D721Med (cell line): ENCODE results near the gene MATN1.

Experiments used
- DNase-seq: peaks from one replicate; pipeline ENCODE4 v3.0.0; 2011; ENCODE audit warnings: low spot score; ENCODE audit not compliant: insufficient read length
- FAIRE-seq: peaks from 2 replicates; lab custom pipeline; 2011; peaks lifted over from hg19 to GRCh38; lab: Jason Lieb, UNC
- CTCF ChIP-seq: IDR thresholded peaks from 2 replicates; pipeline ENCODE4 v1.5.1; 2012; ENCODE audit warnings: mild to moderate bottlenecking, control low read depth; ENCODE audit not compliant: insufficient read depth; ENCODE audit errors: missing control alignments

MATN1 gene

GRCh38 chr1:30747033-30748008 is 23.9 kb upstream of the MATN1 start:
- TF ChIP-seq CTCF, result no peak
- FAIRE-seq, result no peak

GRCh38 chr1:30746212-30747032 is 23.0 kb upstream of the MATN1 start:
- DNase-seq, result no peak
- FAIRE-seq, result no peak
- TF ChIP-seq CTCF, result no peak

More at GRCh38 chr1:30747033-30748008, 23.9 kb upstream of the MATN1 start:
- no peak for DNase-seq

- DNase-seq, result no peak
- TF ChIP-seq CTCF, result no peak
- no peak for FAIRE-seq
These were observed 22.4 kb upstream of the MATN1 start for GRCh38 chr1:30745834-30746208.

- no peak for FAIRE-seq
- no peak for TF ChIP-seq CTCF
- no peak for DNase-seq
These were observed 21.9 kb upstream of the MATN1 start for GRCh38 chr1:30745156-30745833.

GRCh38 chr1:30744060-30744756 is 20.8 kb upstream of the MATN1 start:
- DNase-seq, result no peak
- TF ChIP-seq CTCF, result no peak
- no peak for FAIRE-seq

- no peak for DNase-seq
- FAIRE-seq, result no peak
- no peak for TF ChIP-seq CTCF
These were observed 20.2 kb upstream of the MATN1 start for GRCh38 chr1:30743584-30744059.
